Head of caudate nucleus (tissue), 42 donors: ENCODE measurements around the gene DUSP7.

Experiments
- DNase-seq, 42 donors: peaks; one replicate each; pipeline versions ENCODE4 v3.0.0 to v3.0.0-alpha.2; 2020 to 2021; ENCODE audit warnings: mixed read lengths in 7 of 42
- intact Hi-C: fragments of 100-400 bp; cut with DNase I; formaldehyde crosslinking; loops from one replicate; pipeline ENCODE4 v1.15.0; 2022

Gene DUSP7

GRCh38 chr3:52004163-52004787, 52.1 kb downstream of the DUSP7 start:
- intact Hi-C loops, result loop anchor here (2.0 to 5.0 kb wide), 2 partner anchors 51 to 118 kb away; no protein-coding TSS in a partner anchor
- DNase-seq, result peak; percentile 46 to 91 (median 79)

DNA sequence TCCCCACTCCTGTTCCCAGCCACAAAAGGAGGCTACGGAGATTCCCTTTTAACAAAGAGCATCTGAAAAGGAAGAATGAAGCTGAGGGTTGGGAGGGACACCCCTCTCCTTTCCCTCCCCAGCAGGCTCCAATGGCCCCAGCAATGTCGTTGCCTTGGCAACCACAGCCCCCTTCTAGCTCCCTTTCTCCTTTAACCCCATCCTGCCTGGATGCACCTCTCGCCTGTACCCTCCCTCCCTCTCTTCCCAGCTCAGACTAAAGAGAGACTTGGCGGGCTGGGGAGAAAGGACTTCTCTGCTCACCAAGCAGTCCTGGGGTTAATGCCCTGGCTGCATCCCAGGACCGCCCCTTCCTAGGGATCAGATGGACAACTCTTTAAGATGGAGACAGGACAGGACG, 53.6 kb downstream of the DUSP7 start:
- intact Hi-C loops, result loop anchor here (1.0 to 5.0 kb wide), 2 partner anchors 120 to 142 kb away; no protein-coding TSS in a partner anchor
- no peak for DNase-seq

DNA sequence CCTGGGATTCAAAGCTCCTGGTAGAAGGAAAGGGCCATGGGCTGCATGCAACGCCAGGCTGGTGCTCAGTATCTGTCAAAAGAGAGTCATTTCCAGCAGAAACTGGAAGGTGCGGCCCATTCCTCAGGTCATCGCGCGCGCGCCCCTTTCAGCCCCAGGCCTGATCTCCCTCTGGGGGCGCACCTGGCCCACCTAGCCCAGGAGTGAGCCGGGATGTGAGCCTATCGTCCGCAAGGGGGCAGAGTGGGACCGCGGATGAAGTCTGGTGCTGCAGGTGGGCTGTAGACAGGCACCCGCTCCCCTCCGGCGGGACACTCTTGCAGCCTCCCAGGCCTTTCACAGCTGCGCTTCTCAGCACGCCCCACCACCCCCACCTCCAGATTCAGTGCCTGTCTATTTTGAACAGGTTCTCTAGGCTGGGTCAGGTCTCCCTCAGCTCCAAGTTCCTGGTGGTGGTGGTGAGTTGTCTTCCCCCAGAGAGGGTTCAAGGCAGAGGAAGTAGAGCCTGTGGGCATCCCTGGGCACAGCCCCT, 54.9 kb downstream of the DUSP7 start:
- intact Hi-C loops, result loop anchor here (5.0 kb wide), 1 partner anchor 121 kb away; no protein-coding TSS in a partner anchor
- peak; percentile 71 to 93 (median 84) for DNase-seq

DNA sequence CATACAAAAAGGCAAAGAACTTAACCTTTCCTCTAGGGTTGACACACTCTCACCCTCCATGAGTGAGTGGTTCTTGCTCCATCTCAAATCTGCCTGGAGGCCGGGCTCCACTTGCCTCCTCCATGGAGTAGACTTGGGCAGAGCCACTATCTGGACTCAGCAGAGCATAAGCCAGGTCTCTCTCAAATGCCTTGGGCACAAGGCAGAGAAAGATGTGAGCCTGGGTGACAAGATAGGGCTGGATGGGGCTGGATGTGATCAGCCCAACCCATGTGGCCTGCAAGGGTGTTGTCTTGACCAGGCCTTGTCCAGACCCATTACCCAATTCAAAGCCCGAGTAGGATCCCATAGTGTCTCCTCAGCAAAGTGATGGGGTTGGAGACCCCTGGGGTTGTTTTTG, 56.5 kb downstream of the DUSP7 start:
- intact Hi-C loops, result loop anchor here (5.0 kb wide), 2 partner anchors 58 to 122 kb away; partner anchors contain the start of genes PARP3 and RRP9
- DNase-seq, result no peak
